Panc1 (cell line): ENCODE measurements around the gene AKAP10. TPM values are rescaled to one million over a fixed set of nuclear protein-coding genes. Genes with fewer than 3 reads are reported as not detected.

ENCODE experiments used
- ATAC-seq: fragments of 200-7000 bp; cut with Tn5 transposase; 2 replicates; pipeline ENCODE4 v1.9.1; 2020; ENCODE audit warnings: mild to moderate bottlenecking, moderate library complexity
- BruUV-seq: library from RNA; stranded (reverse); fragments of 400-500 nt; replicated peaks from 2 replicates; lab custom pipeline; 2021; lab: Mats Ljungman, UMichigan
- CTCF ChIA-PET: fragments of 300-600 bp; sonication (Branson Sonifier 250); formaldehyde crosslinking; loops from one replicate; lab custom pipeline; 2022; ENCODE audit warnings: antibody characterized with exemption; lab: Charles Lee
- POLR2A ChIA-PET: fragments of 300-600 bp; sonication (Branson Sonifier 250); formaldehyde crosslinking; loops from one replicate; lab custom pipeline; 2022; ENCODE audit warnings: antibody characterized with exemption; lab: Charles Lee
- DNase-seq: peaks from one replicate; pipeline ENCODE4 v3.0.0-alpha.2; 2010; ENCODE audit warnings: low read depth, low spot score
- H3K27ac ChIP-seq: 2 replicates; pipeline ENCODE4 v1.5.1; 2011; ENCODE audit warnings: mild to moderate bottlenecking, low read length, inconsistent platforms
- H3K27me3 ChIP-seq: fragments of 200-500 bp; sonication (Bioruptor generic); 2 replicates; pipeline ENCODE4 v1.6.0; 2014; ENCODE audit warnings: low read length, inconsistent platforms; ENCODE audit not compliant: control insufficient read depth, insufficient read depth
- H3K36me3 ChIP-seq: fragments of 200-500 bp; sonication (Bioruptor generic); 2 replicates; pipeline ENCODE4 v1.5.1; 2014; ENCODE audit warnings: inconsistent platforms, mild to moderate bottlenecking, low read length, moderate library complexity; ENCODE audit not compliant: control insufficient read depth, insufficient read depth
- H3K4me1 ChIP-seq: 2 replicates; pipeline ENCODE4 v1.5.1; 2011; ENCODE audit warnings: inconsistent platforms, mild to moderate bottlenecking, low read length, moderate library complexity; ENCODE audit not compliant: control insufficient read depth, insufficient read depth
- H3K4me3 ChIP-seq, 2 experiments: 2 replicates each; pipeline ENCODE4 v1.5.1; 2011 to 2012; ENCODE audit warnings: low read depth in 2 of 2, low read length in 2 of 2, mild to moderate bottlenecking in 2 of 2, inconsistent platforms in 1 of 2, moderate library complexity in 1 of 2
- H3K9me3 ChIP-seq: fragments of 200-500 bp; sonication (Bioruptor generic); 2 replicates; pipeline ENCODE4 v1.5.1; 2014; ENCODE audit warnings: low read depth, mild to moderate bottlenecking, inconsistent platforms, low read length, moderate library complexity; ENCODE audit not compliant: control insufficient read depth, insufficient read depth
- CTCF ChIP-seq: fragments of 450-650 bp; IDR thresholded peaks from 2 replicates; pipeline ENCODE4 v1.5.1; 2017; ENCODE audit warnings: mild to moderate bottlenecking
- POLR2AphosphoS5 ChIP-seq: IDR thresholded peaks from 2 replicates; pipeline ENCODE4 v1.6.1; 2012; ENCODE audit warnings: mild to moderate bottlenecking, low read depth, low read length, moderate library complexity
- REST ChIP-seq, 2 experiments: IDR thresholded peaks; 2 replicates each; pipeline ENCODE4 v1.6.1; 2011 to 2012; ENCODE audit warnings: low read depth in 2 of 2, control low read depth in 1 of 2, low read length in 1 of 2, mild to moderate bottlenecking in 1 of 2, moderate library complexity in 1 of 2; ENCODE audit not compliant: insufficient read depth in 1 of 2
- TCF7L2 ChIP-seq: IDR thresholded peaks from 2 replicates; pipeline ENCODE4 v1.6.1; 2011; ENCODE audit warnings: mild to moderate bottlenecking, low read depth, low read length, inconsistent platforms
- in situ Hi-C: cut with HindIII; loops from 2 replicates; pipeline ENCODE4 v1.10.0; 2016; ENCODE audit warnings: low sequenced_read_pairs, low pct_unique_long_range_greater_than_20kb
- intact Hi-C: fragments of 100-400 bp; cut with micrococcal nuclease; formaldehyde crosslinking; loops from one replicate; pipeline ENCODE4 v1.10.0; 2022; ENCODE audit not compliant: unreplicated experiment
- total RNA-seq: library from RNA; stranded (reverse); gene quantifications from one replicate; pipeline ENCODE4 v1.2.1, GENCODE V29; 2021; ENCODE audit not compliant: unreplicated experiment

The AKAP10 gene
- total RNA-seq, 1 experiment from 2014 or later: 24.6 TPM

- DNase-seq (no peak), ATAC-seq (no peak)
- H3K4me1 ChIP-seq: no peaks in the 10 kb centered on the region
- no peak overlapping the region for H3K27ac ChIP-seq
- no peaks in the 10 kb centered on the region for H3K9me3 ChIP-seq
- no peak for TF ChIP-seq REST (IDR thresholded peaks at IDR 0.05; ENCODE audit: insufficient read depth in 1 of 2, low read depth in 2 of 2, low read length in 1 of 2)
- CTCF ChIA-PET: interaction anchor here (0.6 kb wide), 1 partner anchor 95 kb away, joined by 4 read pairs; no protein-coding TSS in a partner anchor
- in situ Hi-C loops: no loop called here
- no peaks in the 10 kb centered on the region for H3K27me3 ChIP-seq
- peaks cover 21% of the 10 kb centered on the region for H3K36me3 ChIP-seq
- no peak overlapping the region for H3K4me3 ChIP-seq
- intact Hi-C loops: no loop called here
- POLR2A ChIA-PET: no interaction called here
- BruUV-seq: TSS peak; percentile 57
These were observed 44.4 kb downstream of the AKAP10 start for GRCh38 chr17:19933221-19933620.

- H3K27ac ChIP-seq: no peak overlapping the region
- H3K27me3 ChIP-seq: no peaks in the 10 kb centered on the region
- H3K36me3 ChIP-seq: peaks cover 7% of the 10 kb centered on the region
- no peak overlapping the region for H3K4me3 ChIP-seq
- intact Hi-C loops: no loop called here
- POLR2A ChIA-PET: no interaction called here
- ATAC-seq (no peak), DNase-seq (no peak)
- TF ChIP-seq REST (IDR thresholded peaks at IDR 0.05; ENCODE audit: insufficient read depth in 1 of 2, low read depth in 2 of 2, low read length in 1 of 2): no peak
- TF ChIP-seq TCF7L2: no peak
- TF ChIP-seq CTCF: no peak
- TF ChIP-seq POLR2AphosphoS5: no peak
- in situ Hi-C loops: no loop called here
- no peaks in the 10 kb centered on the region for H3K4me1 ChIP-seq
- no peaks in the 10 kb centered on the region for H3K9me3 ChIP-seq
- CTCF ChIA-PET: no interaction called here
- no TSS peak for BruUV-seq
These were observed 49.3 kb downstream of the AKAP10 start for GRCh38 chr17:19928299-19928698.
